Gastrocnemius medialis (tissue), 4 donors: ENCODE results near the gene PIGR. TPM values are rescaled to one million over a fixed set of nuclear protein-coding genes. Genes with fewer than 3 reads are reported as not detected.

Source experiments
- ATAC-seq, 2 donors: fragments of 150-250 bp; one replicate each; pipeline ENCODE4 v1.9.1; 2016
- DNase-seq, 2 donors: peaks; one replicate each; pipeline ENCODE4 v3.0.0-alpha.2; 2019
- H3K27ac ChIP-seq, 4 donors: fragments of 200-600 bp; sonication (generic); 1 replicate in 1 of 4; 2 replicates in 3 of 4; pipeline ENCODE4 v1.5.1; 2016 to 2018; ENCODE audit warnings: mild to moderate bottlenecking in 2 of 4, moderate library complexity in 1 of 4
- H3K27me3 ChIP-seq, 3 donors: fragments of 200-600 bp; sonication (generic) in 2 of 3; 1 replicate in 1 of 3; 2 replicates in 2 of 3; pipeline versions ENCODE4 v1.5.1 to v1.6.0; 2016 to 2019; ENCODE audit warnings: mild to moderate bottlenecking in 1 of 3, moderate library complexity in 1 of 3
- H3K36me3 ChIP-seq, 2 donors: fragments of 200-600 bp; sonication (generic) in 1 of 2; one replicate each; pipeline ENCODE4 v1.5.1; 2017 to 2018
- H3K4me1 ChIP-seq, 2 donors: fragments of 200-600 bp; sonication (generic) in 1 of 2; one replicate each; pipeline ENCODE4 v1.5.1; 2016 to 2017; ENCODE audit warnings: mild to moderate bottlenecking in 2 of 2
- H3K4me3 ChIP-seq, 4 donors: fragments of 200-600 bp; sonication (generic) in 3 of 4; 1 replicate in 1 of 4; 2 replicates in 3 of 4; pipeline ENCODE4 v1.5.1; 2016 to 2019; ENCODE audit warnings: mild to moderate bottlenecking in 2 of 4
- H3K9me3 ChIP-seq, 3 donors: fragments of 200-600 bp; sonication (generic) in 2 of 3; 1 replicate in 1 of 3; 2 replicates in 2 of 3; pipeline ENCODE4 v1.5.1; 2016 to 2019
- CTCF ChIP-seq, 5 experiments: fragments of 450-650 bp in 3 of 5; fragments of 200-600 bp in 2 of 5; sonication (generic) in 2 of 5; IDR thresholded peaks in 4 of 5; conservative IDR thresholded peaks in 1 of 5; 1 replicate in 4 of 5; 2 replicates in 1 of 5; pipeline ENCODE4 v1.5.1; 2016 to 2019; ENCODE audit warnings: antibody characterized with exemption in 5 of 5, mild to moderate bottlenecking in 3 of 5, moderate library complexity in 3 of 5
- POLR2A ChIP-seq, 2 donors: fragments of 450-650 bp; IDR thresholded peaks; one replicate each; pipeline ENCODE4 v1.6.1; 2017; ENCODE audit warnings: antibody characterized with exemption in 2 of 2, mild to moderate bottlenecking in 2 of 2, moderate library complexity in 2 of 2
- in situ Hi-C, 4 donors: fragments of 200-750 bp; cut with MboI; loops; one replicate each; pipeline versions ENCODE4 v1.15.0 to v1.8.0; 2017; ENCODE audit warnings: low sequenced_read_pairs in 4 of 4
- intact Hi-C: fragments of 100-400 bp; cut with DNase I; formaldehyde crosslinking; loops from one replicate; pipeline ENCODE4 v1.15.1; 2023; ENCODE audit warnings: low total_unique reads
- total RNA-seq, 4 donors: library from RNA; depleted of rRNA; stranded (reverse); fragments of >200 nt; gene quantifications; one replicate each; pipeline versions ENCODE4 v1.1.0 to v1.2.3, GENCODE V29; 2016

Gene PIGR
- total RNA-seq = 10 to 100 TPM in 1 of 4 donors, under 1 TPM in 2, not detected in 1; 0.10 to 28.4 (median 0.11) TPM

GRCh38 chr1:206946261-206946660 is at the start of gene PIGR:
Gene PIGR (minus strand): TSS chr1:206946466. CDS start chr1:206940531, 5,935 bp downstream.
- Histone ChIP-seq H3K4me3 (no peak within 1 kb of the TSS), H3K9me3 (no peaks in the 10 kb centered on the region), H3K27me3 (peaks cover 0 to 2% (median 0%) of the 10 kb centered on the region in 3 donors), H3K36me3 (no peaks in the 10 kb centered on the region), H3K27ac (no peak within 1 kb of the TSS), H3K4me1 (no peaks in the 10 kb centered on the region)
- DNase-seq = no peak
- TF ChIP-seq POLR2A (IDR thresholded peaks at IDR 0.05) (no peak), CTCF (IDR thresholded peaks at IDR 0.05 in 4 of 5, conservative IDR thresholded peaks at IDR 0.05 in 1 of 5) (no peak)
- in situ Hi-C loops (no loop called here), intact Hi-C loops (no loop called here)
- no peak for ATAC-seq

- Histone ChIP-seq H3K4me3 (no peak overlapping the region), H3K9me3 (no peaks in the 10 kb centered on the region), H3K27ac (no peak overlapping the region), H3K27me3 (peaks cover 0 to 4% (median 0%) of the 10 kb centered on the region in 3 donors), H3K4me1 (no peaks in the 10 kb centered on the region), H3K36me3 (no peaks in the 10 kb centered on the region)
- DNase-seq (no peak), ATAC-seq (no peak)
- in situ Hi-C loops = no loop called here
- no peak for TF ChIP-seq CTCF (IDR thresholded peaks at IDR 0.05 in 4 of 5, conservative IDR thresholded peaks at IDR 0.05 in 1 of 5)
- TF ChIP-seq POLR2A (IDR thresholded peaks at IDR 0.05) = no peak
- intact Hi-C loops = no loop called here
Observed at GRCh38 chr1:206992790-206993189, 46.5 kb upstream of the PIGR start.

GRCh38 chr1:206987873-206988272 is 41.6 kb upstream of the PIGR start:
- no peaks in the 10 kb centered on the region for H3K9me3 ChIP-seq
- H3K27me3 ChIP-seq = peaks cover 0 to 3% (median 0%) of the 10 kb centered on the region in 3 donors
- in situ Hi-C loops (no loop called here), intact Hi-C loops (no loop called here)
- no peak overlapping the region for H3K27ac ChIP-seq
- H3K4me3 ChIP-seq = no peak overlapping the region
- no peaks in the 10 kb centered on the region for H3K4me1 ChIP-seq
- DNase-seq (no peak), ATAC-seq (no peak)
- no peaks in the 10 kb centered on the region for H3K36me3 ChIP-seq
- TF ChIP-seq CTCF (IDR thresholded peaks at IDR 0.05 in 4 of 5, conservative IDR thresholded peaks at IDR 0.05 in 1 of 5) (no peak), POLR2A (IDR thresholded peaks at IDR 0.05) (no peak)

GRCh38 chr1:206986885-206987284 is 40.6 kb upstream of the PIGR start:
- in situ Hi-C loops (no loop called here), intact Hi-C loops (no loop called here)
- Histone ChIP-seq H3K4me3 (no peak overlapping the region), H3K4me1 (no peaks in the 10 kb centered on the region), H3K27ac (no peak overlapping the region), H3K9me3 (no peaks in the 10 kb centered on the region), H3K36me3 (no peaks in the 10 kb centered on the region), H3K27me3 (no peaks in the 10 kb centered on the region)
- ATAC-seq (no peak), DNase-seq (no peak)
- TF ChIP-seq CTCF (IDR thresholded peaks at IDR 0.05 in 4 of 5, conservative IDR thresholded peaks at IDR 0.05 in 1 of 5) (no peak), POLR2A (IDR thresholded peaks at IDR 0.05) (no peak)

- DNase-seq = no peak
- no peaks in the 10 kb centered on the region for H3K27me3 ChIP-seq
- no peak for ATAC-seq
- H3K4me3 ChIP-seq = no peak overlapping the region
- H3K9me3 ChIP-seq = no peaks in the 10 kb centered on the region
- TF ChIP-seq CTCF (IDR thresholded peaks at IDR 0.05 in 4 of 5, conservative IDR thresholded peaks at IDR 0.05 in 1 of 5) (no peak), POLR2A (IDR thresholded peaks at IDR 0.05) (no peak)
- intact Hi-C loops (no loop called here), in situ Hi-C loops (no loop called here)
- H3K4me1 ChIP-seq = no peaks in the 10 kb centered on the region
- no peak overlapping the region for H3K27ac ChIP-seq
- H3K36me3 ChIP-seq = no peaks in the 10 kb centered on the region
Observed at GRCh38 chr1:206986402-206986801, 40.1 kb upstream of the PIGR start.
